M059J (cell line): Measurements from ENCODE around the gene CLDND2. TPM values are rescaled to one million over a fixed set of nuclear protein-coding genes. Genes with fewer than 3 reads are reported as not detected.

Experiments used
- DNase-seq: peaks from one replicate; pipeline ENCODE4 v3.0.0-alpha.2; 2012; ENCODE audit warnings: low read depth
- total RNA-seq: library from RNA; depleted of rRNA; stranded (reverse); fragments of >200 nt; shearing (Covaris generic); gene quantifications from 2 replicates; pipeline ENCODE4 v1.2.3, GENCODE V29; 2014; rRNA removed

The CLDND2 gene
- total RNA-seq, 1 experiment from 2014 or later = not detected

DNA sequence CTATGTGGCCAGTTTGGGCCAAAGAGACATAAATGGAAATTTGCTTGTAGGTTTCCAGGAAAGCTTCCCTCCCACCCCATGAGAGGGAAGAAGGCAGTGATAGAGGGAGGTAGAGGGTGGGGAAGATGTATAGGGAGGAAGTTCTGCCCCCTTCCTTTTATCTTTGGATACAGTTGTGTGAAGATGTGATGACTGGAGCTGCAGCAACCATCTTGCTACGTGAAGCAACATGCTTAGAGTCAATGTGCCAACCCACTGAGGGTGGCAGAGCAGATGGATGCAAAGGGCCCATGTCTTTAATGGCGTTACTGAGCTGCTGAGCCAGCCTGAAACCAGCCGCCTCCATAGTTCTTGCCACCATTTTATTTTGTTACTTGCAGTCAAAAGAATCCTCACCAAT, 37.6 kb downstream of the CLDND2 start:
- no peak for DNase-seq

DNA sequence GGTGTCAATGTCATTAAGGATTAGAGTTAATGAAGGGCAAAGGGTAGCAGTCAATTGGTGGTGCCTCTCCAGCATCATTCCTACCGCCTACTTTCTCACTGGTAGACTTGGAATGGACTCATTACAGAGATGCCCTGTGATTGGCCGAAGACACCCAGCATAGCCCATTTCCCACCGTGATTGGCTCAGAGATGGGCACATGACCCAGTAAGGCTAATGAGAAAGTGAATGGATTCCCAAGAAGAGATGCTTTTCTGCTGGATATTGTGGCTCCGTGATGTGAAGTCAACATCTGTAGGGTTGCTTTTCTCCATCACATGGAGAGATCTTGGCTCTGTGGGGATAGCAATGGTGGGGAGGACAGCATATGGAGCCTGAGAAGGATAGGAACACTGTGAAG, 38.4 kb downstream of the CLDND2 start:
- DNase-seq = no peak

DNA sequence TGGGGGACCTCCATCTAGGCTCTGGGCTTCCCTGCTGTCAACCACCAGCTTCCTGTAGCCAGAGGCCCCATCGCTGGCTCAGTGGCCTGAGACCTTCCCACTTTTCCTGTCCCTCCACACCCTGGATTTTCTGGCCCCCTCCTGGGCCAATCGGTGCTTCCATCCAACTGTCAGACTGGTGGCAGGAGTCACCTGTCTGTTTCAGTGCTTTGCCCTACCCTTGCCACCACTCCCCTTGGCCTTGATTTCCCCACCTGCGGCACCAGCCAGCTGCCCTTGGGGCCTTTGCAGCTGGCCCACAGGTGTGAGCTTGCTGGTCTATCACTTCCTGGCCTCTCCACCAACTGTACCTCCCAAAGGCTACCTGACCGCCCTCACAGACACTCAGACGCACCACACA, 39.4 kb downstream of the CLDND2 start:
- no peak for DNase-seq

DNA sequence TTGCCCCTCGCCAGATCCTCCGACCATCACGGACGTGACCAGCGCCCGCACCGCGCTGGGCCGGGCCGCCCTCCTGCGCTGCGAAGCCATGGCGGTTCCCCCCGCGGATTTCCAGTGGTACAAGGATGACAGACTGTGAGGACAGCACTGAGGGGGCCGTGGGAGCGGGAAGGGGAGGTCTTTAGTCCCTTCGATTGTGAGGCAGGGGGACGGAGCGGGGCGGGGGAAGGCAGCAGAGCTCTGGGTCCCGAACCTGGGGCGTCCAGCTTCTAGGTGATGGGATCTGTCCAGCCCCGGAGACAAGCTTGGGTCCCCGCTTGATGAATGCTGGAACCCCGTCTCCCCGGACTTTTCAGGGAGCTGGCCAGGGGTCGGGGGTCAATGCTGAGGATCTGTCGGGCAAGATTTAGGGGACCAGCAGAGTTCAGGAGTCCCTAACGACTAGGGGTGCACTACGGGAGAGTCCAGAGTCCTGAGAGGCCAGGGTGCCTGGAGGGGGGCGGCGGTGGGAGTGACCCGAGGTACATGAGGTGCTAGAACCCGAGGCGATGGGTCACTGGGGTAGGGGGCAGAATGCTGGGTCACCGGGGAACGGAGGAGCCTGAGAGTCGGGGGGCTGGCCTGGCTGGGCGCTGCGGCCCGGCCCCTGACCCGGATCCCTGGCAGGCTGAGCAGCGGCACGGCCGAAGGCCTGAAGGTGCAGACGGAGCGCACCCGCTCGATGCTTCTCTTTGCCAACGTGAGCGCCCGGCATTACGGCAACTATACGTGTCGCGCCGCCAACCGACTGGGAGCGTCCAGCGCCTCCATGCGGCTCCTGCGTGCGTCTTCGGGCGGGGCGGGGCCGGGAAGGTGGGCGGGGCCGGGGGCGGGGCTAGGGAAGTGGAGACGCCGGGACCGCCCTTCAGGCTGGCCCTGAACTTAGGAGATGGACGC, 41.5 kb downstream of the CLDND2 start:
- DNase-seq = no peak

DNA sequence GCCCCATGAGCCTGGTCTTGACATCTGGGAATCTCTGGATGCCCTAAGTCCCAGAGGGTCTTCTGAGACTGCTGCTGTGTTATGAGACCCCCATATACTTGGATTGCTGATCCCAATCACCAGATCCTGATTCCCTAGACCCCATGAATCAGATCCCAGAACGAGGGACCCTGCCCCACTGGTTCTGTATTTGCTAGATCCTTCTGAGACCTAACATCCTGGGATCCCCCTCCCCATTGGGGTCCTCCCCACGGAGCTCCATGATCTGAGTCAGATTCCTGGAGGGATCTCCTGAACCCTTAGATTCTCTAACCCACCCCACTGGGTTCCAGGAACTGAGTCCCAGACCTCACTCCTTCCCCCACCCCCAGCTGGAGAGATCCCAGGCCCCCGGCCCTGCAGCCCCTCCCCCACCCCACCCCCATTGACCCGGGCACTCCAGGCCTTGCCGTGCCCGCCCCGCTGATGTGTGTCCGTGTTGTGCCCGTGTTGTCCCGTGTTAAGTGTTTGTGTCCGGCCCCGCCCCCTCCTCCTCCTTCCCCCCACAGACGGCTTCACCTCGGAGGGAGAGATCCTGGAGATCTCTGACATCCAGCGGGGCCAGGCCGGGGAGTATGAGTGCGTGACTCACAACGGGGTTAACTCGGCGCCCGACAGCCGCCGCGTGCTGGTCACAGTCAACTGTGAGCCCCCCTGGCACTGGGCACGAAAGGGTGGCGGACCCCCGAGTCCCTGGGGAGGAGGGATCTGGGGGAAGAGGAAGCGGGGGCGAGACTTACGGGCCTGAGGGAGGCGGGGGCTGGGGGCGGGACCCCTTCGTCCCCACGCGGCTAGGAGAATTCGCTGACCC, 42.4 kb downstream of the CLDND2 start:
- no peak for DNase-seq

DNA sequence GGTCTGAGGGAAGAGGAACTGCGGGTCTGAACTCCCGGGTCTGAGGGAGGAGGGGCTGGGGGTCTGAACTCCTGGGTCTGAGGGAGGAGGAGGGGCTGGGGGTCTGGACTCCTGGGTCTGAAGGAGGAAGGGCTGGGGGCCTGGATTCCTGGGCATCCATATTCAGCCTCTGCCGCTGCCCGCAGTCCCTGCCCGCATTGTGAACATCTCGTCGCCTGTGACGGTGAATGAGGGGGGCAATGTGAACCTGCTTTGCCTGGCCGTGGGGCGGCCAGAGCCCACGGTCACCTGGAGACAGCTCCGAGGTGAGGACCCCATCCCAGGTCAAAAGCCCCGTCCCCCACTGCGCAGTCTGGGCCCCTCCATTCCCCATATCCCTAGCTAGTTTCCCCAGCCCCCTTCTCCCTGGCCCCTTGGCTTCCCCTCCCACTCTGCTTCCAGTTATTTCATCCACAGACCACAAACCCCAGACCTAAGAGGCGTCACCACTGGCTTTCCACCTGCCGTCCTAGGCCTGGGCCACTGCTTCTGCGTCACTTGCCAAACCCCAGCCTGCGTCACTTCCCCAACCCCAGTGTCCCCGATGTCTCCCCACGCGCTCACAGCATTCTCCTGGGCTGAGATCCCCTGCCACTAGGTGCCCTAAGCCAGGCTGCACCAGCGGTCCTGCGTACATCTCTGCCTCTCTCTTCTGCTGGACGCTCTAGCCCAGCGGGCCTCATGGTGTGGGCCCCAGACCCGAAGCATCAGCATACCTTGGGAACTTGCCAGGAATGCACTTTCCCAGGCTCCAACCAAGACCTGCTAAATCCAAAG, 43.4 kb downstream of the CLDND2 start:
- DNase-seq = no peak

DNA sequence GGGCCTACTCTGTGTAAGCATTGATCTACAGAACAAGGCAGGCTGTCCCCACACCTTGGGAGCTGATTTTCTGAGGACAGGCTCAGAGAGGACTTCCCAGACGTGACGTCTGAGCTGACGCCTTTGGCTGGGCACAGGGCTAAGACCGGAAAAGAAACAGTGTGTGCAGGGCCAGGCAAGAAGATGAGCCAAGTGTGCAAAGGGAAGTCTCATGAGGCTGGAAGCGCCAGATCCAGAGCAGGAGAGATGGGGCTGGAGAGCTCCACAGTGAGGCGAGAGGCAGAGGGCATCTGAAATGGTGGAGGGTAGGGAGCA, 44.7 kb downstream of the CLDND2 start:
- DNase-seq = no peak

DNA sequence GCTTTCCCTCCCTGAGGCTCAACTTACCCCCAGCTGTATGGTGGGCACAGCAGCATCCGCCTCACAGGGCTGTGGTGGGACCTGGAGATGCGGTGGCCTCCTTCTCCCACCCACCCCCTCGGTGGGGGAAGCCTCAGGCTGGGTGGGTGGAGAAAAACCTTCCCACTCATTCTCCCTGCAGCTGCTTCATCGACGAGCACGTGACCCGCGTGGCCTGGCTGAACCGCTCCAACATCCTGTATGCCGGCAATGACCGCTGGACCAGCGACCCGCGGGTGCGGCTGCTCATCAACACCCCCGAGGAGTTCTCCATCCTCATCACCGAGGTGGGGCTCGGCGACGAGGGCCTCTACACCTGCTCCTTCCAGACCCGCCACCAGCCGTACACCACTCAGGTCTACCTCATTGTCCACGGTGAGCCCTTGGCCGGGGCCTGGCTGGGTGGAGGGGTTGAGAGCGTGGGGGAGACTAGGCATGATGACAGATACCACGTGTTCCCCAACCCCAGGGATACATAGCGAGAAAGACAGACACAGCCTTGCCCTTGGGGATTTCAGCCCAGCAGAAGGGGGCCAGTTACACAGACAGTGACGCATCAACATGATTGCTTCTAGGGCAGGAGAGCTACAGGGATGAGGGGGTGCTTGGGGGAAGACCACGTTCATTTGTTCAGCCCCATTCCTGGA, 45.2 kb downstream of the CLDND2 start:
- DNase-seq = no peak

DNA sequence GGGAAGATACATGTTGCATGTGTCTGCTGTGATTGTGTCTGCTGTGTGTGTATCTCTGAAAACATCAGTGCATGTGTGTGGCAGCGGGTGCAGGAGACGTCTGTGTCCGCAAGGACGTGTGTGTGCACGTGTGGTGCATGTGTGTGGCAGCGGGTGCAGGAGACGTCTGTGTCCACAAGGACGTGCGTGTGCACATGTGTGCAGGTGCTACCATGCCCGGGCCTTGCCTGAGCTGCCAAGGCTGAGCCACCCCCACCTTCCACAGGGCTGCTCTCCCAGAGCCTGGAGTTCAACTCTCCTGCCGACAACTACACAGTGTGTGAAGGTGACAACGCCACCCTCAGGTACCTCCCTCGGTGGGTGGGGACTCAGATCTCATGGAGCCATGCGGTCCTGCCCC, 47.0 kb downstream of the CLDND2 start:
- DNase-seq = no peak

DNA sequence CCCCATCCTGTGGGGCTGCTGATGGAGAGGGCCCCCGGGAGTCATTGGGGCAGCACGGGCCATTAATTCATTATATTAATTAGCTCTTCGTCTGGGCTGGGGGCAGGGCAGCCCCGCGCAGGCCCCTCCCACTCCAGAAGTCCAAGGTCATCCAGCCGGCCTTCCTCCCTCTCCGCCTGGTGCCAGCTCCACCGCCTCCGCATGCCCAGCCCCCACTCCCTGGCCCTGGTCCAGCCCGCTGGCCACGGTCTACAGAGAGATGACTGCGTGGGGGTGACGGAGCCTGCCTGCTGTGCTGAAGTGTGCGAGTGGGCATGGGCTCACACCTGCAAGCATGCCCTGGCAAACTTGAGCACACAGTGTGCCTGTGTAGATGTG, 48.5 kb downstream of the CLDND2 start:
- DNase-seq = no peak

DNA sequence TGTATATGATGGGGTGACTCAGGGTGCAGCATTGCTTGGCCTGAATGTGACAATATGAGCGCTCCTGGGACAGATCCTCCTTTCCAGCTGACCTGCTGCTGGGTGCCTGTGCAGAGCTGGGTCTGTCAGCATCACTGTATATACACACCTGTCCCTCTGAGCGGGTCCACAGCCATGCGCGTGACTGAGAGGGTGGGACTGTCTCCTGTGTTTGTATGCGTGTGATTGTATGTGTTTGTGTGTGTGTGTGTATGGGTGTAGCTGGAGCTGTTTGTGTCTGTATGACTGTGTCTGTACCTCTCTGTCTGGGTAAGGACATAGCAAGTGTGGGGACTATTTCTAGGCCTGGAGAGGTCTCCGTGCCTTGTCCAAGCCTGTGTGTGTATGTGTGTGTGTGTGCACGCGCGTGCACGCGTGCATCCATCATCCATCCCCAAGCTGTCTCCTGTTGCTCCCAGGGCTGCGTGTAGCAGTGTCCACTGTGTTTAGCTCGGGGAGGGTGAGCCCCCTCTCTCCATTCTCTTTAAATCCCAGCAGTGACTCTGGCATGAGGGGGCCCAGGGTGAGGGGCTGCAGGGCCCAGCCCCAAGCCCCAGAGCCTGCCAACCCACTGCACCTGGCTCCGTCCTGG, 49.0 kb downstream of the CLDND2 start:
- no peak for DNase-seq

DNA sequence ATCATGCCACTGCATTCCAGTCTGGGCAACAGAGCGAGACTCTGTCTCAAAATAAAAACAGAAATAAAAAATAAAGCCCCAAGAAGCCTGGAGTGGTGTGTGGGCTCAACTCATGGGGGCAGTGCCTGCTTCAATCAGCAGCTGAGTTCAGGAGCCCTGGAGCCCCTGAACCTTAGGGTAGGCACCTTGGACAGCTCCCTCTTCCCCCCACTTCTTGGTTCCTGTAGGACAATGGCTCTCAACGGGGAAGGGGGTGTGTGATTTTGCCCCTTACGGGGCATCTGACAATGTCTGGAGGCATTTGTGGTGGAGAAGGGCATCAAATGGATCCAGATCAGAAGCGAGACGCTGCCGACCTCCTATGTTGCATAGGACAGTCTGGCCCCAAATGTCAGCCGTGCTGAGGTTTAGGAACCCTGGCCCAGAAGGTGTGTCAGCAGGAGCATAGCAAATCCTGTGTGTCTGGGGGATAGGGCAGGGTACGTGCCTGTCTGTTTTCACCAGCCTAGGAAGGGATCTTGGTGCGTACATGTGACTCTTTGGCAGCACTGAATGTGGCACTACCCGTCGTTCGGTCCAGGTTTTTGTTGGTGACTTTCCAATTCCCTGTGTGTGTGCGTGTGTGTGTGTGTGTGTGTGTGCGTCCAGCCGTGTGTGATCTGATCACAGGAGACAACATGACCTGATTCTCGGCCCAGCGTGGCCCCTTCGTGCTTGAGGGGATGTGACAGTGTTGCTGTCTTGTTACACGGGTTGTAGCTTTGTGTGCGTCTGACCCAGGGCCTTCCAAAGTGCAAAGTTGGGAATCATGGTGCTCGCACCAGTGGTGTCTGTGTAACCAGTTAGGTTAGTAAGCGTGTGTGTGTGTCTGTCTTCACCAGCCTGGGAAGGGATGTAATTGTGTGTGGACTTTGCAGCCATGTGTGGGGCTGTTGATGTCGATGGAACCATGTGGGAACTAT, 49.8 kb downstream of the CLDND2 start:
- DNase-seq = no peak

DNA sequence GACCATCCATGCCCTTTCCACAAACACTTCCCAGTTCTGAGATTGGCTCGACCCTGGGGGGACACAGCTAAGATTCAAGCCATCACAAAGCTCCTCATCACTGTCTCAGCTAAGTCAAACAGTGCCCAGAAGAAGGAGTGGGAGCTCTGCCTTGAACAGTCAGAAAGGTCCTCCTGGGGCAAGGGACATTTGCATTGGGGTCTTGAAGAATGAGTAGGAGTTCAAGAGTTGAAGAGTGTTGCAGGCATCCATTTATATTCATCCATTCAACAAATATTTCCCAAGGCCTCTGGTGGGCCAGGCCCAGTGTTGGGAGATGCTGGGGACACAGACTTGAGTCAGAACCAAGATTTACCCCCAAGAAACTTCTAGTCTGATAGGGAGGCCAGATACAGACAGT, 50.8 kb downstream of the CLDND2 start:
- DNase-seq = no peak

DNA sequence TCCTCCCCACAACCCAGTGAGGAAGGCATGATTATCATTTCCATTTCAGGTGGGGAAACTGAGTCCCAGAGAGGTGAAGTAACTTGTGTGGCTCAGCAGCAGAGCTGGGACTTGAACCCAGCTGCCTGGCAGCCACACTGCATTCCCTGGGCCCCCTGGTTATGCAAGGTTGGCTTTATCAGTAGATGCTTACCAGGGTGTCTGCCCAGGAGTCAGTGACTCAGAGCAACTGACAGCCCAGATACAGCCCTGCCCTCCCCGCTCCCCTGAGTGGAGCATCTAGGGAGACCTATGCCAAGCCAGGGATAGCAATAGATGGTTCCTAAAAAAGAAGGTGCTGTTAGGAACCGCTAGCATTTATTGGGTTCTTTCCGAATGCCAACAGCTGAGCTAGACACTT, 51.4 kb downstream of the CLDND2 start:
- peak; percentile 18 for DNase-seq

Other genes with a start within 250 kb of the CLDND2 start
- 0.27 TPM in 1 of 2 replicates, not detected in the other for gene SIGLEC9, start 244.1 kb downstream of the CLDND2 start, total RNA-seq
- not detected in 2 replicates for gene SIGLEC7, start 226.7 kb downstream of the CLDND2 start, total RNA-seq
- 3.8 and 4.6 TPM in 2 replicates for gene CD33, start 143.9 kb downstream of the CLDND2 start, total RNA-seq
- not detected in 2 replicates for gene SIGLECL1, start 117.9 kb downstream of the CLDND2 start, total RNA-seq
- not detected in 2 replicates for gene IGLON5, start 57.4 kb downstream of the CLDND2 start, total RNA-seq
- gene VSIG10L, start 26.9 kb downstream of the CLDND2 start, total RNA-seq = 0.57 and 0.86 TPM in 2 replicates
- gene ETFB, start 2.6 kb downstream of the CLDND2 start, total RNA-seq = 97.7 and 134 TPM in 2 replicates
- not detected in 2 replicates for gene NKG7, start 3.7 kb upstream of the CLDND2 start, total RNA-seq
- not detected in 2 replicates for gene LIM2, start 19.0 kb upstream of the CLDND2 start, total RNA-seq
- not detected in 2 replicates for gene C19orf84, start 21.6 kb upstream of the CLDND2 start, total RNA-seq
- gene SIGLEC10, start 48.6 kb upstream of the CLDND2 start, total RNA-seq = not detected in 2 replicates
- not detected in 2 replicates for gene SIGLEC8, start 89.5 kb upstream of the CLDND2 start, total RNA-seq
- gene CEACAM18, start 109.5 kb upstream of the CLDND2 start, total RNA-seq = not detected in 2 replicates
- gene SIGLEC12, start 132.8 kb upstream of the CLDND2 start, total RNA-seq = not detected in 2 replicates
- not detected in 2 replicates for gene SIGLEC6, start 162.7 kb upstream of the CLDND2 start, total RNA-seq
- gene ZNF175, start 202.3 kb upstream of the CLDND2 start, total RNA-seq = 4.5 and 7.1 TPM in 2 replicates